H9 (cell line): Measurements from ENCODE around the gene LRRC15. TPM values are rescaled to one million over a fixed set of nuclear protein-coding genes. Genes with fewer than 3 reads are reported as not detected.

Source experiments
- DNase-seq: peaks from one replicate; pipeline ENCODE4 v3.0.0-alpha.2; 2017
- H2AFZ ChIP-seq: one replicate; pipeline ENCODE4 v1.6.1; 2013; ENCODE audit warnings: mild to moderate bottlenecking, low read length, control low read depth, moderate library complexity
- H2AK5ac ChIP-seq: 2 replicates; pipeline ENCODE4 v1.6.1; 2013; ENCODE audit warnings: low read length, control low read depth, mixed read lengths; ENCODE audit not compliant: insufficient read length
- H2BK120ac ChIP-seq: one replicate; pipeline ENCODE4 v1.6.1; 2013; ENCODE audit warnings: low read depth, mild to moderate bottlenecking, low read length, control low read depth, inconsistent platforms; ENCODE audit not compliant: poor library complexity, severe bottlenecking
- H2BK12ac ChIP-seq: 2 replicates; pipeline ENCODE4 v1.6.1; 2013; ENCODE audit warnings: low read length, control low read depth, mixed read lengths, low read depth; ENCODE audit not compliant: insufficient read length
- H2BK15ac ChIP-seq: 2 replicates; pipeline ENCODE4 v1.6.1; 2013; ENCODE audit warnings: low read depth, low read length, control low read depth
- H2BK20ac ChIP-seq: one replicate; pipeline ENCODE4 v1.6.1; 2013; ENCODE audit warnings: low read depth, mild to moderate bottlenecking, low read length, control low read depth, inconsistent platforms; ENCODE audit not compliant: poor library complexity, severe bottlenecking
- H2BK5ac ChIP-seq: 2 replicates; pipeline ENCODE4 v1.6.1; 2013; ENCODE audit warnings: low read length, control low read depth, mixed read lengths; ENCODE audit not compliant: insufficient read length
- H3K14ac ChIP-seq: 2 replicates; pipeline ENCODE4 v1.6.1; 2013; ENCODE audit warnings: low read length, control low read depth; ENCODE audit not compliant: insufficient read depth
- H3K18ac ChIP-seq: 2 replicates; pipeline ENCODE4 v1.6.1; 2013; ENCODE audit warnings: low read depth, mild to moderate bottlenecking, mixed read lengths, low read length, control low read depth; ENCODE audit not compliant: insufficient read length
- H3K23ac ChIP-seq: 2 replicates; pipeline ENCODE4 v1.6.1; 2013; ENCODE audit warnings: low read length, control low read depth, mixed read lengths, low read depth; ENCODE audit not compliant: insufficient read length
- H3K23me2 ChIP-seq: 2 replicates; pipeline ENCODE4 v1.6.1; 2013; ENCODE audit warnings: low read depth, mild to moderate bottlenecking, mixed read lengths, low read length, control low read depth; ENCODE audit not compliant: insufficient read length, poor library complexity, severe bottlenecking
- H3K27ac ChIP-seq: 2 replicates; pipeline ENCODE4 v1.5.1; 2013; ENCODE audit warnings: low read length, control low read depth, mixed read lengths, low read depth; ENCODE audit not compliant: insufficient read length
- H3K27me3 ChIP-seq: 2 replicates; pipeline ENCODE4 v1.6.1; 2013; ENCODE audit warnings: low read length, control low read depth, inconsistent platforms; ENCODE audit not compliant: insufficient read depth
- H3K4ac ChIP-seq: 2 replicates; pipeline ENCODE4 v1.6.1; 2013; ENCODE audit warnings: low read depth, mild to moderate bottlenecking, control low read depth, inconsistent platforms, low read length, moderate library complexity
- H3K4me1 ChIP-seq: 2 replicates; pipeline ENCODE4 v1.6.1; 2013; ENCODE audit warnings: low read length, control low read depth, inconsistent platforms; ENCODE audit not compliant: insufficient read depth
- H3K4me2 ChIP-seq: 2 replicates; pipeline ENCODE4 v1.6.1; 2013; ENCODE audit warnings: low read length, control low read depth, mixed read lengths; ENCODE audit not compliant: insufficient read length, insufficient read depth
- H3K56ac ChIP-seq: 2 replicates; pipeline ENCODE4 v1.6.1; 2013; ENCODE audit warnings: low read depth, mild to moderate bottlenecking, mixed read lengths, low read length, control low read depth; ENCODE audit not compliant: insufficient read length
- H3K79me1 ChIP-seq: 2 replicates; pipeline ENCODE4 v1.6.1; 2013; ENCODE audit warnings: low read depth, mild to moderate bottlenecking, moderate library complexity, low read length, control low read depth, inconsistent platforms; ENCODE audit not compliant: insufficient read depth, poor library complexity, severe bottlenecking
- H3K79me2 ChIP-seq: 2 replicates; pipeline ENCODE4 v1.6.1; 2013; ENCODE audit warnings: low read length, control low read depth, inconsistent platforms; ENCODE audit not compliant: insufficient read depth
- H3K9ac ChIP-seq: 2 replicates; pipeline ENCODE4 v1.6.1; 2013; ENCODE audit warnings: low read length, control low read depth, mixed read lengths; ENCODE audit not compliant: insufficient read length; ENCODE audit errors: extremely low read depth
- H3K9me3 ChIP-seq: one replicate; pipeline ENCODE4 v1.6.1; 2013; ENCODE audit warnings: low read depth, low read length, inconsistent platforms; ENCODE audit not compliant: control insufficient read depth
- H3T11ph ChIP-seq: one replicate; pipeline ENCODE4 v1.6.1; 2013; ENCODE audit warnings: mild to moderate bottlenecking, low read length, control low read depth, inconsistent platforms
- H4K20me1 ChIP-seq: one replicate; pipeline ENCODE4 v1.6.1; 2013; ENCODE audit not compliant: control insufficient read depth, insufficient read length, insufficient read depth
- H4K5ac ChIP-seq: 2 replicates; pipeline ENCODE4 v1.6.1; 2013; ENCODE audit warnings: low read depth, mild to moderate bottlenecking, mixed read lengths, low read length, control low read depth; ENCODE audit not compliant: insufficient read length
- H4K8ac ChIP-seq: replicated peaks from 2 replicates; pipeline ENCODE4 v1.6.1; 2013; ENCODE audit warnings: low read length, control low read depth, mixed read lengths, low read depth; ENCODE audit not compliant: insufficient read length
- H4K91ac ChIP-seq: 2 replicates; pipeline ENCODE4 v1.6.1; 2013; ENCODE audit warnings: low read depth, mild to moderate bottlenecking, moderate library complexity, mixed read lengths, low read length, control low read depth; ENCODE audit not compliant: insufficient read length
- H3K27ac Mint-ChIP-seq, 3 experiments: 2 replicates in 2 of 3; 3 replicates in 1 of 3; pipeline ENCODE4 v1.8.0; 2020 to 2021; ENCODE audit warnings: mixed read lengths in 3 of 3, mild to moderate bottlenecking in 1 of 3, moderate library complexity in 1 of 3
- H3K27me3 Mint-ChIP-seq: 2 replicates; pipeline ENCODE4 v1.8.0; 2021; ENCODE audit warnings: low read depth, mild to moderate bottlenecking, moderate library complexity, mixed read lengths
- H3K36me3 Mint-ChIP-seq, 3 experiments: 2 replicates in 2 of 3; 3 replicates in 1 of 3; pipeline ENCODE4 v1.8.0; 2020 to 2021; ENCODE audit warnings: low read depth in 3 of 3, mixed read lengths in 3 of 3; ENCODE audit not compliant: insufficient read depth in 1 of 3
- H3K4me1 Mint-ChIP-seq, 2 experiments: 2 replicates each; pipeline ENCODE4 v1.8.0; 2020; ENCODE audit warnings: mixed read lengths in 2 of 2
- H3K4me3 Mint-ChIP-seq, 2 experiments: 2 replicates in 1 of 2; 3 replicates in 1 of 2; pipeline ENCODE4 v1.8.0; 2020 to 2021; ENCODE audit warnings: mild to moderate bottlenecking in 2 of 2, mixed read lengths in 2 of 2, moderate library complexity in 1 of 2
- H3K9me3 Mint-ChIP-seq, 2 experiments: 2 replicates in 1 of 2; 3 replicates in 1 of 2; pipeline ENCODE4 v1.8.0; 2020; ENCODE audit warnings: mild to moderate bottlenecking in 2 of 2, mixed read lengths in 2 of 2, moderate library complexity in 1 of 2
- CTCF ChIP-seq: fragments of 200-600 bp; sonication (generic); conservative IDR thresholded peaks from 3 replicates; pipeline ENCODE4 v1.8.0; 2021; ENCODE audit warnings: antibody characterized with exemption, mild to moderate bottlenecking
- WGBS: extraction: QIAGEN DNeasy Blood & Tissue Kit; methylation state at CpG from one replicate; pipeline ENCODE4 v1.1.7; 2013; ENCODE audit warnings: missing lambda C conversion rate, low lambda C conversion rate, mixed read lengths; ENCODE audit not compliant: insufficient read length; ENCODE audit errors: extremely low coverage; 5-methylcytosine and 5-hydroxymethylcytosine counted together
- total RNA-seq: library from RNA; stranded (reverse); gene quantifications from 2 replicates; pipeline ENCODE4 v1.2.1, GENCODE V29; 2021

The LRRC15 gene
- total RNA-seq, 1 experiment from 2014 or later: 0.07 TPM

GRCh38 chr3:194365978-194366490, 3.5 kb downstream of the LRRC15 start:
- Histone ChIP-seq H3K56ac (no peak overlapping the region), H4K20me1 (no peaks in the 10 kb centered on the region), H4K5ac (no peak overlapping the region), H3T11ph (no peak overlapping the region), H2BK120ac (no peak overlapping the region), H3K23me2 (no peaks in the 10 kb centered on the region), H3K27me3 (no peaks in the 10 kb centered on the region; the same call in 1 of the 2 replicates), H3K23ac (no peak overlapping the region), H3K9ac (no peak overlapping the region), H3K79me1 (no peaks in the 10 kb centered on the region), H2AK5ac (no peak overlapping the region), H4K8ac (no peak overlapping the region), H3K18ac (no peak overlapping the region), H3K27ac (no peak overlapping the region), H3K4me1 (no peaks in the 10 kb centered on the region), H3K4me2 (no peak overlapping the region), H2BK5ac (no peak overlapping the region), H3K14ac (no peak overlapping the region), H2BK20ac (no peak overlapping the region), H2BK15ac (no peak overlapping the region), H4K91ac (no peak overlapping the region), H2BK12ac (no peak overlapping the region), H3K79me2 (no peaks in the 10 kb centered on the region), H3K4ac (no peak overlapping the region), H3K9me3 (no peaks in the 10 kb centered on the region), H2AFZ (no peak overlapping the region)
- peaks cover 21% of the 10 kb centered on the region for H3K27me3 Mint-ChIP-seq
- H3K4me1 Mint-ChIP-seq: peaks cover 24 to 34% of the 10 kb centered on the region in 2 experiments
- no peak overlapping the region; a peak in 1 of 7 replicates for H3K27ac Mint-ChIP-seq
- no peak for TF ChIP-seq CTCF
- H3K4me3 Mint-ChIP-seq: no peak overlapping the region
- no peaks in the 10 kb centered on the region for H3K36me3 Mint-ChIP-seq
- no peak for DNase-seq
- no peaks in the 10 kb centered on the region for H3K9me3 Mint-ChIP-seq
- no CpG with 5 or more reads among the region's 12 CpGs for WGBS
